B cell (primary cell): ENCODE measurements around the gene DOCK6.

Experiments
- CTCF ChIP-seq: fragments of 200-600 bp; IDR thresholded peaks from one replicate; pipeline ENCODE4 v1.8.0; 2022; ENCODE audit warnings: antibody characterized with exemption, mild to moderate bottlenecking
- EZH2 ChIP-seq: IDR thresholded peaks from 2 replicates; pipeline ENCODE4 v1.6.1; 2012; ENCODE audit warnings: borderline replicate concordance, low read depth, mild to moderate bottlenecking, moderate library complexity, low read length; ENCODE audit not compliant: insufficient read depth, poor library complexity, severe bottlenecking

- no peak for TF ChIP-seq CTCF
- no peak for TF ChIP-seq EZH2
Observed at GRCh38 chr19:11252665-11253355, 9.5 kb downstream of the DOCK6 start.
